OCI-LY7 (cell line): ENCODE measurements around the gene CCDC32.

Experiments
- CTCF ChIP-seq: fragments of 200-600 bp; sonication (generic); conservative IDR thresholded peaks from 2 replicates; pipeline ENCODE4 v1.5.1; 2014; ENCODE audit warnings: mild to moderate bottlenecking, antibody characterized with exemption, low read length, moderate library complexity, mixed read lengths
- EZH2phosphoT487 ChIP-seq: fragments of 200-600 bp; sonication (generic); IDR thresholded peaks from 2 replicates; pipeline ENCODE4 v1.6.1; 2018; ENCODE audit warnings: low read depth, borderline replicate concordance, mild to moderate bottlenecking, mixed run types, antibody characterized with exemption, low read length, moderate library complexity, mixed read lengths

GRCh38 chr15:40533763-40534364 is 31.0 kb downstream of the CCDC32 start:
- TF ChIP-seq CTCF (no peak), EZH2phosphoT487 (no peak)
